Coronary artery (tissue), 2 donors: ENCODE measurements around the gene DNAAF5.
A peak's percentile ranks its signal among the peaks of the same experiment; 100 is the strongest.

ENCODE experiments used
- DNase-seq: peaks from one replicate; pipeline ENCODE4 v3.0.0-alpha.2; 2017; ENCODE audit warnings: low spot score
- H3K27ac ChIP-seq, 2 donors: fragments of 200-600 bp; sonication (generic); one replicate each; pipeline ENCODE4 v1.5.1; 2016 to 2019
- H3K4me3 ChIP-seq: fragments of 200-600 bp; sonication (generic); 2 replicates; pipeline ENCODE4 v1.5.1; 2016; ENCODE audit warnings: mild to moderate bottlenecking, moderate library complexity
- TF ChIP-seq, protein P1 (sequence below): fragments of 200-600 bp; sonication (generic); IDR thresholded peaks from one replicate; pipeline ENCODE4 v1.5.1; 2019; ENCODE audit warnings: antibody characterized with exemption

The DNAAF5 gene

GRCh38 chr7:815284-816216, 89.1 kb downstream of the DNAAF5 start:
- DNase-seq: no peak
- TF ChIP-seq, protein P1, sequence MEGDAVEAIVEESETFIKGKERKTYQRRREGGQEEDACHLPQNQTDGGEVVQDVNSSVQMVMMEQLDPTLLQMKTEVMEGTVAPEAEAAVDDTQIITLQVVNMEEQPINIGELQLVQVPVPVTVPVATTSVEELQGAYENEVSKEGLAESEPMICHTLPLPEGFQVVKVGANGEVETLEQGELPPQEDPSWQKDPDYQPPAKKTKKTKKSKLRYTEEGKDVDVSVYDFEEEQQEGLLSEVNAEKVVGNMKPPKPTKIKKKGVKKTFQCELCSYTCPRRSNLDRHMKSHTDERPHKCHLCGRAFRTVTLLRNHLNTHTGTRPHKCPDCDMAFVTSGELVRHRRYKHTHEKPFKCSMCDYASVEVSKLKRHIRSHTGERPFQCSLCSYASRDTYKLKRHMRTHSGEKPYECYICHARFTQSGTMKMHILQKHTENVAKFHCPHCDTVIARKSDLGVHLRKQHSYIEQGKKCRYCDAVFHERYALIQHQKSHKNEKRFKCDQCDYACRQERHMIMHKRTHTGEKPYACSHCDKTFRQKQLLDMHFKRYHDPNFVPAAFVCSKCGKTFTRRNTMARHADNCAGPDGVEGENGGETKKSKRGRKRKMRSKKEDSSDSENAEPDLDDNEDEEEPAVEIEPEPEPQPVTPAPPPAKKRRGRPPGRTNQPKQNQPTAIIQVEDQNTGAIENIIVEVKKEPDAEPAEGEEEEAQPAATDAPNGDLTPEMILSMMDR: no peak
- peak overlapping the region; percentile 50 to 93 for H3K27ac ChIP-seq
- peak overlapping the region; percentile 93 for H3K4me3 ChIP-seq

DNA sequence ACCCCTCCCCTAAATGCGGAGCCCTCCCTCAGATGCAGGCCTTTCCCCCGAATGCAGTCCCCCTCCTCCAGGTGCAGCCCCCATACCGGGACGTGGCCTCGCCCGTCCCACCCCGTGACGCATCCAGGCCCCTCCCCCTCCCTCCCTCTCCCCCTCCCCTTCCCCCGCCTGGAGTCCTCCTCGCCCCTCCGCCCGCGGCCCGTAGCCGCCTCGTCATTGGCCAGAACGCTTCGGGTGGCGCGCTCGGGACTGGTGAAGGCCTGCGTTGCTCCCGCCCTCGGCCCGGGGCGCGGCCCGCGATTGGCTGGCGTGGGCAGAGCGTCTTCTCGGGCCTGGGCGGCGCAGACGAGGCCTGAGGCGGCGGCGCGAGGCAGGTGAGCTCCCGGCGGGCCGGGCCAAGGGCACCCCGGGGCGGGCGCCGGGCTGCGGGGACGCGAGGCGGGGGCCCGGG, 89.8 kb downstream of the DNAAF5 start:
- TF ChIP-seq, protein P1: no peak
- peak; percentile 98 for DNase-seq
- H3K27ac ChIP-seq: peak overlapping the region; percentile 93 to 94
- peak overlapping the region; percentile 93 for H3K4me3 ChIP-seq

DNA sequence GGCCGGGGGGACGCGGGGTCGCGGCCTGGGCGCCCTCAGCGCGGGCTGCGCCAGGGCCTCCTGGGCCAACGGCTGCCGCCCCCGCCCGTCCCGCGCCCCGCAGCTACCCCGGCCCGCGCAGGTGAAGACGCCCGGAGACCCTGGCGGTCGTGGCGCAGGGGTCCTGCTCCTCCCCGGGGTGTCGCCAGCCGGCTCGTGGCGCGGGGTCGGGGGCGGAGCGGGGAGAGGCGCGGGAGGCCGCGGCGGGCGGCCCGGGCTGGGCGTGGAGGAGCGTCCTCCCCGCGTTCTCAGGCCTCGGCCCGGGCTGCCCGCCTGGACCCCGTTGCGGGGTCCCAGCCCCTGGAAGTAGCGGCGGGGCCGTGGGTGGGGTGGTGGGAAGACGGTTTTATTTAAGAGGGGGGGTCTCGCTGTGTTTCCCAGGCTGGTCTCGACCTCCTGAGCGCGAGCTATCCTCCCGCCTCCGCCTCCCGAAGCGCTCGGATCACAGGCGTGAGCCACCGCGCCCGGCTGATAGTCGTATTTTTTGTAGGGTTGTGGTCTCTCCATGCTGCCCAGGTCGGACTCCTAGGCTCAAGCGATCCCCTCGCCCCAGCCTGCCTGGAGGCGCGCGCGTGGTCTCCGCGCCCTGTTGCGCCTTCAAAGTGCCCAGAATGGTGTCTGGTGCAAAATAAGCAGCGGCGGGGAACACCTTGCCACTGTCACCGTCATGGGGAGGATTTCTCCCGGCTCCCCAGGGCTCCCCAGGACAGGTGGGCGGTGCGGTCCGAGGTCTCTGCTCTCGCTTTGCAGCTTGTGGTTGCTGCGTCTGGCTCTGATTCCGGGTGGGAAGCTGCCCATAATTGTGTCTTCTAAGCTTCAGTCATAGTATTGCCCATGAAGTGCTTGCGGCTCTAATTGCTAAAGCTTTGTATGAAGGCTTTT, 90.5 kb downstream of the DNAAF5 start:
- no peak for DNase-seq
- TF ChIP-seq, protein P1: no peak
- peak overlapping the region; percentile 93 to 94 for H3K27ac ChIP-seq
- peak overlapping the region; percentile 93 for H3K4me3 ChIP-seq

- TF ChIP-seq, protein P1: peak; percentile 21
- peak overlapping the region; percentile 34 for H3K4me3 ChIP-seq
- DNase-seq: no peak
- H3K27ac ChIP-seq: no peak overlapping the region
Observed at GRCh38 chr7:818031-818699, 91.7 kb downstream of the DNAAF5 start.

GRCh38 chr7:820341-820740, 93.8 kb downstream of the DNAAF5 start:
- Histone ChIP-seq H3K27ac (no peak overlapping the region), H3K4me3 (no peak overlapping the region)
- TF ChIP-seq, protein P1: no peak
- DNase-seq: no peak

- Histone ChIP-seq H3K27ac (peak overlapping the region; percentile 34 to 40), H3K4me3 (no peak overlapping the region)
- TF ChIP-seq, protein P1: no peak
- no peak for DNase-seq
Observed at GRCh38 chr7:821688-822087, 95.2 kb downstream of the DNAAF5 start.
